ENCODE measurements around the gene SPAG16.

The SPAG16 gene

GRCh38 chr2:213559053-213559452 lies 274.8 kb downstream of the SPAG16 start:
- TF ChIP-seq GABPA (IDR thresholded peaks at IDR 0.05; ENCODE audit: low read depth), result no peak
- TF ChIP-seq CTCF (IDR thresholded peaks at IDR 0.05; ENCODE audit: insufficient read depth, low read length), result no peak
- no peak for TF ChIP-seq REST (IDR thresholded peaks at IDR 0.05; ENCODE audit: insufficient replicate concordance, low read depth)
- TF ChIP-seq SPI1 (IDR thresholded peaks at IDR 0.05; ENCODE audit: borderline replicate concordance, low read depth), result no peak
- TF ChIP-seq POLR2AphosphoS5 (IDR thresholded peaks at IDR 0.05; ENCODE audit: low read depth), result no peak
- Histone ChIP-seq H3K4me3 (replicated peaks; ENCODE audit: insufficient read depth, low read length) (no peak overlapping the region), H3K27me3 (ENCODE audit: insufficient read depth, poor library complexity, severe bottlenecking) (no peaks in the 10 kb centered on the region), H3K27ac (replicated peaks) (no peak overlapping the region)
- DNase-seq (ENCODE audit: low read depth in 1 of 2, low spot score in 1 of 2), result no peak

- Histone ChIP-seq H3K4me3 (replicated peaks; ENCODE audit: insufficient read depth, low read length) (no peak overlapping the region), H3K27me3 (ENCODE audit: insufficient read depth, poor library complexity, severe bottlenecking) (no peaks in the 10 kb centered on the region), H3K27ac (replicated peaks) (no peak overlapping the region)
- no peak for TF ChIP-seq REST (IDR thresholded peaks at IDR 0.05; ENCODE audit: insufficient replicate concordance, low read depth)
- no peak for TF ChIP-seq SPI1 (IDR thresholded peaks at IDR 0.05; ENCODE audit: borderline replicate concordance, low read depth)
- TF ChIP-seq POLR2AphosphoS5 (IDR thresholded peaks at IDR 0.05; ENCODE audit: low read depth), result no peak
- no peak for TF ChIP-seq GABPA (IDR thresholded peaks at IDR 0.05; ENCODE audit: low read depth)
- TF ChIP-seq CTCF (IDR thresholded peaks at IDR 0.05; ENCODE audit: insufficient read depth, low read length), result no peak
- DNase-seq (ENCODE audit: low read depth in 1 of 2, low spot score in 1 of 2), result no peak
Observed at GRCh38 chr2:213561759-213562158, 277.5 kb downstream of the SPAG16 start.

- no peak for DNase-seq (ENCODE audit: low read depth in 1 of 2, low spot score in 1 of 2)
- TF ChIP-seq GABPA (IDR thresholded peaks at IDR 0.05; ENCODE audit: low read depth) (no peak), REST (IDR thresholded peaks at IDR 0.05; ENCODE audit: insufficient replicate concordance, low read depth) (no peak), CTCF (IDR thresholded peaks at IDR 0.05; ENCODE audit: insufficient read depth, low read length) (no peak), SPI1 (IDR thresholded peaks at IDR 0.05; ENCODE audit: borderline replicate concordance, low read depth) (no peak), POLR2AphosphoS5 (IDR thresholded peaks at IDR 0.05; ENCODE audit: low read depth) (no peak)
- Histone ChIP-seq H3K4me3 (replicated peaks; ENCODE audit: insufficient read depth, low read length) (no peak overlapping the region), H3K27me3 (ENCODE audit: insufficient read depth, poor library complexity, severe bottlenecking) (no peaks in the 10 kb centered on the region), H3K27ac (replicated peaks) (no peak overlapping the region)
Observed at GRCh38 chr2:213562539-213563180, 278.4 kb downstream of the SPAG16 start.

Measured in HL-60 (cell line).